B cell (primary cell): ENCODE data around the gene BOLA2B. TPM values are rescaled to one million over a fixed set of nuclear protein-coding genes. Genes with fewer than 3 reads are reported as not detected.

Experiments
- ATAC-seq: fragments of 200-7000 bp; cut with Tn5 transposase; one replicate; pipeline ENCODE4 v1.10.0; 2021; ENCODE audit warnings: low read depth, mild to moderate bottlenecking, moderate number of reproducible peaks, moderate library complexity
- CTCF ChIA-PET: fragments of 350-600 bp; sonication (Branson Sonifier 250); formaldehyde crosslinking; loops from one replicate; lab custom pipeline; 2021; ENCODE audit warnings: antibody characterized with exemption, inconsistent platforms; lab: Charles Lee
- POLR2A ChIA-PET: fragments of 350-600 bp; sonication (Branson Sonifier 250); formaldehyde crosslinking; loops from one replicate; lab custom pipeline; 2021; ENCODE audit warnings: antibody characterized with exemption; lab: Charles Lee
- DNase-seq: peaks from one replicate; pipeline ENCODE4 v3.0.0; 2013
- H2AFZ ChIP-seq: 2 replicates; pipeline ENCODE4 v1.6.1; 2012; ENCODE audit warnings: mild to moderate bottlenecking, low read depth, low read length; ENCODE audit not compliant: insufficient read depth, poor library complexity, severe bottlenecking
- H3K27ac ChIP-seq, 2 donors: 1 replicate in 1 of 2; 2 replicates in 1 of 2; pipeline ENCODE4 v1.5.1; 2012 to 2013; ENCODE audit warnings: low read length in 2 of 2, mild to moderate bottlenecking in 2 of 2, moderate library complexity in 1 of 2
- H3K27me3 ChIP-seq, 4 experiments: fragments of 200-600 bp in 1 of 4; sonication (generic) in 1 of 4; replicated peaks in 1 of 4; 1 replicate in 2 of 4; 2 replicates in 2 of 4; pipeline versions ENCODE4 v1.6.1 to v1.7.0; 2013 to 2016; ENCODE audit warnings: low read length in 3 of 4, mild to moderate bottlenecking in 2 of 4, mixed read lengths in 1 of 4, moderate library complexity in 1 of 4; ENCODE audit not compliant: insufficient read depth in 4 of 4, control insufficient read depth in 3 of 4; ENCODE audit errors: control extremely low read depth in 1 of 4
- H3K36me3 ChIP-seq, 2 experiments: replicated peaks in 1 of 2; 1 replicate in 1 of 2; 2 replicates in 1 of 2; pipeline versions ENCODE4 v1.6.1 to v1.7.1; 2013; ENCODE audit warnings: low read length in 1 of 2; ENCODE audit not compliant: insufficient read depth in 2 of 2, control insufficient read depth in 1 of 2; ENCODE audit errors: control extremely low read depth in 1 of 2, extremely low read depth in 1 of 2
- H3K4me1 ChIP-seq, 2 donors: fragments of 200-600 bp in 1 of 2; sonication (generic) in 1 of 2; 1 replicate in 1 of 2; 2 replicates in 1 of 2; pipeline versions ENCODE4 v1.5.1 to v1.6.1; 2013 to 2017; ENCODE audit warnings: low read length in 2 of 2; ENCODE audit not compliant: control insufficient read depth in 2 of 2, insufficient read depth in 2 of 2
- H3K4me2 ChIP-seq: replicated peaks from 2 replicates; pipeline ENCODE3; 2012; ENCODE audit warnings: mild to moderate bottlenecking, low read depth, low read length; ENCODE audit not compliant: poor library complexity, severe bottlenecking
- H3K4me3 ChIP-seq, 5 experiments: fragments of 200-600 bp in 1 of 5; sonication (generic) in 1 of 5; 1 replicate in 3 of 5; 2 replicates in 2 of 5; pipeline versions ENCODE4 v1.5.1 to v1.7.0; 2011 to 2016; ENCODE audit warnings: low read length in 4 of 5, mild to moderate bottlenecking in 4 of 5, low read depth in 2 of 5, control low read depth in 1 of 5, moderate library complexity in 1 of 5; ENCODE audit not compliant: insufficient read depth in 1 of 5; ENCODE audit errors: control extremely low read depth in 1 of 5, extremely low read depth in 1 of 5
- H3K79me2 ChIP-seq: fragments of 200-600 bp; sonication (generic); one replicate; pipeline ENCODE4 v1.6.0; 2016; ENCODE audit warnings: low read length; ENCODE audit not compliant: control insufficient read depth, insufficient read depth
- H3K9ac ChIP-seq: fragments of 200-600 bp; sonication (generic); 2 replicates; pipeline ENCODE4 v1.6.1; 2017; ENCODE audit warnings: mild to moderate bottlenecking, low read length, moderate library complexity
- H3K9me3 ChIP-seq, 3 donors: one replicate each; pipeline versions ENCODE4 v1.6.1 to v1.7.1; 2013; ENCODE audit warnings: low read length in 2 of 3; ENCODE audit not compliant: control insufficient read depth in 2 of 3, insufficient read depth in 1 of 3; ENCODE audit errors: control extremely low read depth in 1 of 3
- H4K20me1 ChIP-seq: 2 replicates; pipeline ENCODE4 v1.6.0; 2012; ENCODE audit warnings: mild to moderate bottlenecking, low read length; ENCODE audit not compliant: insufficient read depth, control insufficient read depth, poor library complexity, severe bottlenecking
- H3K27ac Mint-ChIP-seq: one replicate; pipeline ENCODE4 v1.8.0; 2021; ENCODE audit warnings: mixed read lengths
- H3K27me3 Mint-ChIP-seq: one replicate; pipeline ENCODE4 v1.8.0; 2021; ENCODE audit warnings: mixed read lengths
- H3K4me1 Mint-ChIP-seq: one replicate; pipeline ENCODE4 v1.8.0; 2021; ENCODE audit warnings: mixed read lengths
- H3K4me3 Mint-ChIP-seq: one replicate; pipeline ENCODE4 v1.8.0; 2021; ENCODE audit warnings: mixed read lengths
- H3K9me3 Mint-ChIP-seq: one replicate; pipeline ENCODE4 v1.8.0; 2022; ENCODE audit warnings: mixed read lengths; ENCODE audit not compliant: insufficient read depth
- CTCF ChIP-seq: fragments of 200-600 bp; IDR thresholded peaks from one replicate; pipeline ENCODE4 v1.8.0; 2022; ENCODE audit warnings: antibody characterized with exemption, mild to moderate bottlenecking
- EZH2 ChIP-seq: IDR thresholded peaks from 2 replicates; pipeline ENCODE4 v1.6.1; 2012; ENCODE audit warnings: borderline replicate concordance, low read depth, mild to moderate bottlenecking, moderate library complexity, low read length; ENCODE audit not compliant: insufficient read depth, poor library complexity, severe bottlenecking
- WGBS: methylation state at CpG from one replicate; pipeline ENCODE4 v1.1.5; 2013; ENCODE audit warnings: missing lambda C conversion rate; ENCODE audit not compliant: insufficient coverage; 5-methylcytosine and 5-hydroxymethylcytosine counted together
- intact Hi-C: fragments of 100-400 bp; cut with micrococcal nuclease; formaldehyde crosslinking; loops from one replicate; pipeline ENCODE4 v1.10.0; 2022
- polyA plus RNA-seq: library from polyadenylated mRNA; depleted of rRNA; stranded (reverse); fragments of >200 nt; gene quantifications from 2 replicates; pipeline ENCODE4 v1.2.3, GENCODE V29; 2012
- small RNA-seq: library from RNA; depleted of rRNA; stranded (forward); fragments of <200 nt; gene quantifications from one replicate; pipeline ENCODE3, GENCODE V24; 2012; ENCODE audit warnings: low replicate concordance, low read depth; ENCODE audit not compliant: insufficient read length
- total RNA-seq, 2 donors: library from RNA; stranded (reverse); fragments of 120-200 nt in 1 of 2; gene quantifications; 1 replicate in 1 of 2; 2 replicates in 1 of 2; pipeline versions ENCODE4 v1.2.3 to v1.2.4, GENCODE V29; 2013 to 2022

The BOLA2B gene
- total and polyA plus RNA-seq, 2 donors (not counting 1 experiment from before 2014, with no cell fraction given): 82.5 to 155 TPM

DNA sequence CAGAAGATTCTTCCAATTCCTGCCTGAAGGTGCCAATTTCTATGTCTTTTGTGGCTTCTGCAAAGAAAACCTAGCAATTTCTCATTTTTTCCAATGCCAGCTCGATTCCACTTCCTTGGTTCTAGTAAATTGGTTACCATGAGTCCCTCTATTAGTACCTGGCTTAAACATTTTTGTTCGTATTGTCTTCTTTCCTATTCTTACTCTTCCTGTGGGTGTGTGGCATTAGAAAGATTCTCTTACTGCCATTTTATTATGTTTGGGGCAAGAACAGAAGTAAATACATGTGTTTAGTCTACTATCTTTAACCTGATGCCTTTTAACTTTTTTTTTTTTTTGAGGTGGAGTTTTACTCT lies 50.1 kb downstream of the BOLA2B start:
- no peaks in the 10 kb centered on the region for H3K9me3 Mint-ChIP-seq
- TF ChIP-seq EZH2 (no peak), CTCF (no peak)
- whole genome bisulfite sequencing: no CpG with 5 or more reads among the region's 2 CpGs
- peaks cover 6 to 13% of the 10 kb centered on the region in 2 donors for H3K4me1 ChIP-seq
- H3K27ac Mint-ChIP-seq: no peak overlapping the region
- ATAC-seq: no peak
- POLR2A ChIA-PET: interaction anchor here (0.6 to 1.3 kb wide), 6 partner anchors 33 to 358 kb away, joined by 3 to 10 read pairs (median 7); partner anchors contain the start of gene CORO1A
- no peaks in the 10 kb centered on the region for H4K20me1 ChIP-seq
- H3K4me3 ChIP-seq: no peak overlapping the region
- no peaks in the 10 kb centered on the region for H3K27me3 Mint-ChIP-seq
- H3K27me3 ChIP-seq: no peaks in the 10 kb centered on the region
- H3K27ac ChIP-seq: no peak overlapping the region
- H3K79me2 ChIP-seq: no peaks in the 10 kb centered on the region
- peaks cover 9% of the 10 kb centered on the region for H3K4me1 Mint-ChIP-seq
- intact Hi-C loops: loop anchor here (1.0 kb wide), 2 partner anchors 40 to 47 kb away; partner anchors contain the start of genes CORO1A and YPEL3
- DNase-seq: no peak
- H3K4me3 Mint-ChIP-seq: no peak overlapping the region
- no peak overlapping the region for H3K9ac ChIP-seq
- no peak overlapping the region for H3K4me2 ChIP-seq
- no peak overlapping the region for H2AFZ ChIP-seq
- H3K9me3 ChIP-seq: no peaks in the 10 kb centered on the region
- CTCF ChIA-PET: interaction anchor here (0.5 to 3.2 kb wide), 11 partner anchors 9 to 266 kb away, joined by 3 to 23 read pairs (median 4); partner anchors contain the start of genes CORO1A and TBX6
- H3K36me3 ChIP-seq: no peaks in the 10 kb centered on the region

Small RNA genes within 50 kb of the gene (small RNA-seq; reads per million reads assigned to genes)
- gene AC106782.4: not detected

Other genes starting within 250 kb of the BOLA2B start
- gene TMEM219, start 231.6 kb downstream of the BOLA2B start, total RNA-seq: 56.3 and 66.6 TPM in 2 replicates
- 88.3 and 103 TPM in 2 replicates for gene TMEM219, start 231.6 kb downstream of the BOLA2B start, polyA plus RNA-seq
- gene TAOK2, start 219.8 kb downstream of the BOLA2B start, total RNA-seq: 50.8 and 51.9 TPM in 2 replicates
- gene TAOK2, start 219.8 kb downstream of the BOLA2B start, polyA plus RNA-seq: 25.5 and 30.3 TPM in 2 replicates
- 9.7 and 13.9 TPM in 2 replicates for gene HIRIP3, start 198.0 kb downstream of the BOLA2B start, total RNA-seq
- 6.2 and 12.2 TPM in 2 replicates for gene HIRIP3, start 198.0 kb downstream of the BOLA2B start, polyA plus RNA-seq
- 113 and 119 TPM in 2 replicates for gene INO80E, start 197.4 kb downstream of the BOLA2B start, total RNA-seq
- gene INO80E, start 197.4 kb downstream of the BOLA2B start, polyA plus RNA-seq: 101 and 103 TPM in 2 replicates
- gene DOC2A, start 182.6 kb downstream of the BOLA2B start, total RNA-seq: not detected in 2 replicates
- not detected in 2 replicates for gene DOC2A, start 182.6 kb downstream of the BOLA2B start, polyA plus RNA-seq
- not detected in 2 replicates for gene C16orf92, start 170.5 kb downstream of the BOLA2B start, total RNA-seq
- gene C16orf92, start 170.5 kb downstream of the BOLA2B start, polyA plus RNA-seq: not detected in 2 replicates
- gene TLCD3B, start 162.4 kb downstream of the BOLA2B start, total RNA-seq: not detected in 2 replicates
- not detected in 2 replicates for gene TLCD3B, start 162.4 kb downstream of the BOLA2B start, polyA plus RNA-seq
- gene ALDOA, start 127.9 kb downstream of the BOLA2B start, total RNA-seq: 301 and 329 TPM in 2 replicates
- 276 and 343 TPM in 2 replicates for gene ALDOA, start 127.9 kb downstream of the BOLA2B start, polyA plus RNA-seq
- 89.0 and 93.3 TPM in 2 replicates for gene PPP4C, start 117.7 kb downstream of the BOLA2B start, total RNA-seq
- 106 and 122 TPM in 2 replicates for gene PPP4C, start 117.7 kb downstream of the BOLA2B start, polyA plus RNA-seq
- 5.4 and 6.1 TPM in 2 replicates for gene TBX6, start 101.7 kb downstream of the BOLA2B start, total RNA-seq
- 1.2 and 1.4 TPM in 2 replicates for gene TBX6, start 101.7 kb downstream of the BOLA2B start, polyA plus RNA-seq
- gene YPEL3, start 97.5 kb downstream of the BOLA2B start, total RNA-seq: 302 and 314 TPM in 2 replicates
- 387 and 414 TPM in 2 replicates for gene YPEL3, start 97.5 kb downstream of the BOLA2B start, polyA plus RNA-seq
- 17.3 and 22.7 TPM in 2 replicates for gene GDPD3, start 80.1 kb downstream of the BOLA2B start, total RNA-seq
- 10.6 and 11.4 TPM in 2 replicates for gene GDPD3, start 80.1 kb downstream of the BOLA2B start, polyA plus RNA-seq
- gene MAPK3, start 70.4 kb downstream of the BOLA2B start, total RNA-seq: 60.4 and 69.4 TPM in 2 replicates
- 67.2 and 82.9 TPM in 2 replicates for gene MAPK3, start 70.4 kb downstream of the BOLA2B start, polyA plus RNA-seq
- 653 and 662 TPM in 2 replicates for gene CORO1A, start 10.1 kb downstream of the BOLA2B start, total RNA-seq
- gene CORO1A, start 10.1 kb downstream of the BOLA2B start, polyA plus RNA-seq: 1,191 and 1,555 TPM in 2 replicates
- 108 and 138 TPM in 2 replicates for gene SLX1A, start 209 bp upstream of the BOLA2B start, total RNA-seq
- gene SLX1A, start 209 bp upstream of the BOLA2B start, polyA plus RNA-seq: 62.3 and 64.6 TPM in 2 replicates
- gene SULT1A3, start 5.6 kb upstream of the BOLA2B start, total RNA-seq: 36.8 and 41.2 TPM in 2 replicates
- 31.9 and 33.2 TPM in 2 replicates for gene SULT1A3, start 5.6 kb upstream of the BOLA2B start, polyA plus RNA-seq
- gene NPIPB13, start 54.8 kb upstream of the BOLA2B start, total RNA-seq: 59.6 and 75.5 TPM in 2 replicates
- 8.4 and 21.7 TPM in 2 replicates for gene NPIPB13, start 54.8 kb upstream of the BOLA2B start, polyA plus RNA-seq
- gene CD2BP2, start 161.6 kb upstream of the BOLA2B start, total RNA-seq: 80.1 and 82.0 TPM in 2 replicates
- 26.1 and 28.1 TPM in 2 replicates for gene CD2BP2, start 161.6 kb upstream of the BOLA2B start, polyA plus RNA-seq
- 53.0 and 58.0 TPM in 2 replicates for gene TBC1D10B, start 176.8 kb upstream of the BOLA2B start, total RNA-seq
- gene TBC1D10B, start 176.8 kb upstream of the BOLA2B start, polyA plus RNA-seq: 22.2 and 23.5 TPM in 2 replicates
- gene MYL11, start 181.1 kb upstream of the BOLA2B start, total RNA-seq: not detected in 2 replicates
- 1.7 and 3.6 TPM in 2 replicates for gene MYL11, start 181.1 kb upstream of the BOLA2B start, polyA plus RNA-seq
- gene SEPTIN1, start 188.9 kb upstream of the BOLA2B start, total RNA-seq: 150 and 154 TPM in 2 replicates
- gene SEPTIN1, start 188.9 kb upstream of the BOLA2B start, polyA plus RNA-seq: 270 and 302 TPM in 2 replicates
- 13.3 and 14.2 TPM in 2 replicates for gene ZNF48, start 201.8 kb upstream of the BOLA2B start, total RNA-seq
- gene ZNF48, start 201.8 kb upstream of the BOLA2B start, polyA plus RNA-seq: 4.0 and 8.4 TPM in 2 replicates
- 6.6 and 8.3 TPM in 2 replicates for gene ZNF771, start 213.9 kb upstream of the BOLA2B start, total RNA-seq
- 3.7 and 4.1 TPM in 2 replicates for gene ZNF771, start 213.9 kb upstream of the BOLA2B start, polyA plus RNA-seq
- 25.0 and 28.9 TPM in 2 replicates for gene DCTPP1, start 236.4 kb upstream of the BOLA2B start, total RNA-seq
- 26.0 and 30.3 TPM in 2 replicates for gene DCTPP1, start 236.4 kb upstream of the BOLA2B start, polyA plus RNA-seq